Measurements from ENCODE around the gene IRF2BP2.
"Not testable (repeated sequence)": the region's sequence is repeated elsewhere in the genome, so short reads cannot be mapped to it uniquely, and the experiment has no call there.

Gene IRF2BP2

GRCh38 chr1:234643850-234644134, 33.8 kb upstream of the IRF2BP2 start:
- TF ChIP-seq CTCF (IDR thresholded peaks at IDR 0.05; ENCODE audit: extremely low read depth, missing control alignments), result no peak
- no peak for DNase-seq (ENCODE audit: low spot score)

GRCh38 chr1:234643111-234643849, 33.3 kb upstream of the IRF2BP2 start:
- DNase-seq (ENCODE audit: low spot score), result no peak
- TF ChIP-seq CTCF (IDR thresholded peaks at IDR 0.05; ENCODE audit: extremely low read depth, missing control alignments), result no peak

GRCh38 chr1:234642428-234642827, 32.5 kb upstream of the IRF2BP2 start:
- DNase-seq (ENCODE audit: low spot score), result no peak
- no peak for TF ChIP-seq CTCF (IDR thresholded peaks at IDR 0.05; ENCODE audit: extremely low read depth, missing control alignments)

GRCh38 chr1:234639961-234640360, 30.0 kb upstream of the IRF2BP2 start:
- TF ChIP-seq CTCF (IDR thresholded peaks at IDR 0.05; ENCODE audit: extremely low read depth, missing control alignments), result no peak
- DNase-seq (ENCODE audit: low spot score), result no peak

- no peak for TF ChIP-seq CTCF (IDR thresholded peaks at IDR 0.05; ENCODE audit: extremely low read depth, missing control alignments)
- DNase-seq (ENCODE audit: low spot score), result no peak
Measured at GRCh38 chr1:234638832-234639799, 29.1 kb upstream of the IRF2BP2 start.

GRCh38 chr1:234634922-234635321, 24.9 kb upstream of the IRF2BP2 start:
- DNase-seq (ENCODE audit: low spot score), result not testable (repeated sequence)

- no peak for DNase-seq (ENCODE audit: low spot score)
- no peak for TF ChIP-seq CTCF (IDR thresholded peaks at IDR 0.05; ENCODE audit: extremely low read depth, missing control alignments)
Measured at GRCh38 chr1:234634387-234634786, 24.4 kb upstream of the IRF2BP2 start.
